GM19463 (cell line): ENCODE results near the gene SQSTM1.
"Not testable (repeated sequence)": the region's sequence is repeated elsewhere in the genome, so short reads cannot be mapped to it uniquely, and the experiment has no call there.

ENCODE experiments used
- ATAC-seq: cut with Tn5 transposase; IDR thresholded peaks from one replicate; pipeline ENCODE4 v1.9.1; 2021; ENCODE audit warnings: mild to moderate bottlenecking, moderate library complexity; ENCODE audit not compliant: unreplicated experiment

SQSTM1 gene

DNA sequence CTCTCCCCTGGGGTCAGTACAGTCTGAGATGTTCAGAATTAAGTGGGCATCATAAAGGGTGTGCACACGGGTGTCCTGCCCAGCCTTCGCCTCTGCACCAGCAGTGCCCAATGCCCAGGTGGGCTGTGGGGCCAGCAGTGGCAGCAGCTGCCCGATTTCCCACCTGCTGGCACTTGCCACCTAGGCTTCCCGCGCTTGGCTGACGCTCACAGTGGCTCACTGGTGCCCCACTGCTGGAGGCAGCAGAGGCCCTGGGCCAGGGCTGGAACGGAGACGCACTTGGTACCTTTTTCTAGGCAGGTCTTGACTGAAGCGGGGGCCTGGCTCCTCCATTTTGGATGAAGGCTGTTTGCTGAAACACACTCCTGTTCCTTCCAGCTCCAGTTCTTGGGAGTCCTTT is 20.9 kb downstream of the SQSTM1 start:
- ATAC-seq = no peak

DNA sequence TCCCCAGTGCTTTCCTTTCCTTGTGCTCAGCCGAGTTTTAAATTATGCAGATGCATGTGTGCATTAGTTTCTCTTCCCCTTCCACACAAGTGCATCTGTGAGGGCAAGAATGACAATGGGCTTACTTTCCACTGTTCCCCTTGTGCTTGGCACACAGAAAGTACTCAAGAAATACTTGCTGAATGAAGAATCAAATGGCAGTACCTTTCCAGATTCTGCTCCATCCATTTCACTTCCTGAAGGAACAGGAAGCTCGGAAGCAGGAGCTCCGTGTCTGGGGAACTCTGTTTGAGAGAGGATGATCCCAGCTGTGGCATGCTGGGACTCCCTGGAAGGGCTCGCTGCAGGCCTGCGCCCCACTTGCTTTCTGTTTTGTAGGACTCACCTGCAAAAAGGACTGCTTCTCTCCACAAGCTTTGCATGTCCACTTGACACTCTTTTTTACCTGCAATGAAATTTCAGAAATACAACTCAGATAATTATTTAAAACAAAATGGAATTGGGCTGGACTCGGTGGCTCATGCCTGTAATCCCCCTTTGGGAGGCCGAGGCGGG is 32.4 kb downstream of the SQSTM1 start:
- peak; percentile 90 for ATAC-seq

DNA sequence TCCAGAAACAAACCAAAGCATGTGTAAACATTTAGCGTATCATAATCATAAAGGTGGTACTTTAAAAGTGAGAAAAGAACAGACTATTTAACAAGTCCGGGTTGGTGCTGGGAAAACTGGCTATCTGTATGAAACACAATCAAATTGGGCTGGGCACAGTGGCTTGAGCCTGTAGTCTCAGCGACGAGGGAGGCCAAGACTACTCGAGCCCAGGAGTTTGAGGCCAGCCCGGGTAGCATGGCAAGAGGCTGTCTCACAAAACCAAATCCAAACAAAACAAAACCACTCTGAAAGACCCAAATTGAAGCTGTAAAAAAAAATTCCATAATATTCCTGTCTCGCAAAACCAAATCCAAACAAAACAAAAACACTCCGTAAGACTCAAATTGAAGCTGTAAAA is 33.7 kb downstream of the SQSTM1 start:
- ATAC-seq = no peak

DNA sequence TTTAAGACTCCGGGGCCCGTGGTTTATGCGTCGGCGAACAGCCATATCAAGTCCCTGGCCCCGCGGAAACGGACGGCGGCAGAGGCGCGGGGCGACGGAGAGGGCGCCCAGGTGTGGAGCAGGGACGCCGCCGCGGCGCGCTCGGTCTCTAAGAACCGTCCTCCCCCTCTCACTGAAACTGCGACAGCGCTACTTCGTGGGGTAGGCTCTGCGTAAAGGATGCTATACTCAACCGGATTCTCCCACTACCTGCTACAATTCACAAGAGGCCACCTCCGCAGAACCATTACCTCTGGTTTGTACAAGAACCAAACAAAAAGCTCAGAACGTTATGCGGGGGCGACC is 37.5 kb downstream of the SQSTM1 start:
- peak; percentile 40 for ATAC-seq

- peak; percentile 96 for ATAC-seq
Observed at GRCh38 chr5:179858586-179859427, 38.1 kb downstream of the SQSTM1 start, which contains the start of gene MRNIP. Gene MRNIP, minus strand, starts transcription at chr5:179858817. Its CDS starts 21 bp downstream, at chr5:179858796.

GRCh38 chr5:179860301-179860700 is 39.6 kb downstream of the SQSTM1 start:
- no peak for ATAC-seq

GRCh38 chr5:179862296-179862695 is 41.6 kb downstream of the SQSTM1 start:
- ATAC-seq = no peak

DNA sequence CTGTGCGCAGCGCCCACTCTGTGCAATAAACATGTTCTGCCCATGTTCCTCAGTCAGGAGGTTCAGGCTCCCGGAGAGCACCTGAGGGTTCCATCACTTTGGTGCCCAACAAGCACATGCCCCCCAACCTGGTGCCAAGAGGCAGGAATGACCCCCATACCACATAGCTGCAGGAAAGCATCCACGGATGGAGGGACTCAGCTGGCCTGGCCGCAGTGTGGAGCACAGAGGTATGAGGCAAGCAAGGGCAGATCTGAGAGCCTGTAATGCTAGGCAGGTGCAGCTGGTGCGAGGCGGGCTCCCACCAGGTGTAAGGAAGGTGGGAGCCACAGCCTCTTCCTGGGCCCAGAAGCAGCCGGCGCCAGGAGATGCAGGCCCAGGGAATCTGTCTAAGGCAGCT is 42.2 kb downstream of the SQSTM1 start:
- no peak for ATAC-seq

- no peak for ATAC-seq
Observed at GRCh38 chr5:179863449-179864085, 42.9 kb downstream of the SQSTM1 start.

DNA sequence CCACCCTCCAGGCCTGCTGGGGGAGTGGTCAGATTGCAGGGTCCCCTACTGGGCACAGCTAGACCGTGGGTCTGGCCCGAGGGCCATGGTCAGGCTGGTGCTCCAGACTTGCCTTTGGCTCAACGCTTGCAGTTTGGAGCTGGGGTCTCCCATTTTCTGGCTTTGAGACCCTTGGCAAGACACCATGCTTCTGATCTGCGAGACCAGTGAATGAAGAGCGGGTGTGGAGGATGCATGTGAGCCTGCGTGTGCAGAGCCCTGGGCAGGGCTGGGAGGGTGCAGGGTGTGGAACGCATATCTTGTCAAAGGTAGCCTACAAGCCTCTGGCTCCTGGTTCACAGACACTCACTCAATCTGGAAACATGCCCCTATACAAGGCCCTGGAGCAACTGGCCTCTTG is 44.0 kb downstream of the SQSTM1 start:
- ATAC-seq = no peak

DNA sequence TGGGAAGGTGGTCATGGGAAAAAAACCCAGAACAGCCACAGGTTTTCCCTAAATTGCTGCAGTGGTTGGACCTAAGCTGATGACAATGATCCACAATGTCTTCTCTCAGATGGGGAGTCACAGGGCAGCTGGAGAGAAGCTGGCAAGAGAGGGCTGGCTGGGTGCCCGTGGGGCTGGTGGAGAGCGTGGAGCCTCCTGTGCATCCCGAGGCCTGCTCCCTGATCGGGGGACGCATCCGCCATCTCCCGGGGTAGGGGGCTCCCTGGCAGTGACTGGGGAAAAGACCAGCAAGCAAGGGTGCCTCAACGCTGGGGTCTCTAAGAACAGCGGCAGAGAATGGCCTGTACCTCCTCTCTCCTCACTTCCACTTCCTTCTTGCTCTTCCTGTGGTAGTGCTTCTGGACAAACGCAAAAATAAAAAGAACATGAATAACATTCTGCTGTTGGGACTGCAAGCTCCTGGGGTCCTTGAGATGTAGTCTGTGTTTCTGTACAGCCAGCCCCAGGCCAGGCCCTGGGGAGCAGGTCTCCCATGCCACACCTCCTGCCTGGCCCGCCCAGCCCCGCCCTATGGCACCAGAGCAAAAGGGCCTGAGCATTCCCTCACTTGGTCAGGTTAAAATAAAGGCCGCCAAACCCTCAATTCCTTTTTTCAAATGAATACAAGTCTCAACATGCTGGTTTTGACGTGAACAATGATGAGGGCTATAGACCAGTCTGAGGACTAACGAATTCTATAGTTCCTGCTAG is 45.0 kb downstream of the SQSTM1 start:
- no peak for ATAC-seq

DNA sequence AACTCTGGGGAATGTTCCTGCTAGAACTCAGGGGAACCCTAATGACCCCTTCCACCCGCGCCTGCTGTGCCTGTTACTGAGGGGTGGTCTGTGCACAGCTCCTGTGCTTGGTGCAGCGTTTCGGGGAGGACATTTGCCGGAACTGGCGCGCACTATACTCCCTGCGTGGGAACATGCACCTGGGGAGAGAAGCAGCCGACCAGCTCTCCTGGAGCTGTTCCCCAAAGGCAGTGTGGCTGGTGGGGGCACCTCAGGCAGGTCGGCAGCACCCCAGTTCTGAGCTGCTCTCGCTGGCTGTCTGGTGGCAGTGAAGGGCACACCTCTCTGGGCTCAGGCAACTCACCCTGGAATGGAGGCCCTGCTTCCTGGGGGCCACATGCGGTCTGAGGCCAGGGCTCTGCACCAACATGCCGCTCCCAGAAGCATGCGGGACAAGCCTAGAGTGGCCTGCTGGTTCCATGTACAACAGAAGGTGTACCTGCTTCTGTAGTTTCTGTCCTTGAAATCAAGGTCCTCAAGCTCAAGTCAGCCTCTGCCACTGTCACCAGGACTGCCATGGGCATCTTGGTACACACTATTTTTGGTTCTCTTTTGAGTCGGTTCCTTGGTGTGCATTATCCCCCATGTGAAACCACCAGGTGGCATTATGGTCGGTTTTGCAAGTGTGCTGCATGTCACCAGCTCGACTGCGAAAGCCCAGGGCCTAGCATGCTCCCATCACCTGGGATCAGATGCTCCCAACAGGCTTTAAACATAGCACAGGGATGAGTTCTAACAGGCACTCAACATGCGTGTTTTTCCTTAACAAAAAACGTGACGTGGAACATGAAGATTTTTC is 45.8 kb downstream of the SQSTM1 start:
- peak; percentile 50 for ATAC-seq

DNA sequence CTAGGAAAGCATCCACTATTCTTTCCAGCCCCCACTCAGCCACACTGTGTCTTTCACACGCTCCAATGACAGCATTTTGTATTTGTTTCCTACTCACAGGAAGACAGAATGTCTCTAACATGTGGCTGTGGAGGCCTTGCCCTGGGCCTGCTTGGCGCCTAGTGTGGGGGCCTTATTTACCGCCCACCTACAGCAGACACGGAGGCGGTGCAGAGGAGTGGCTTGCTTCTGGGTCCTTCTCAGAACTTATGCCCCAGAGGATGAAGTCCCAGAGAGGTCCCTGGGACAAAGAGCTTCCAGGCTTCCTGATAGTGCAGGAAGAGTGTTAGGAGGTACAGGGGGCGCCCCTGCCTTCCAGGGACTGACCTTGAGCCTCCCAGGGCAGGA is 46.4 kb downstream of the SQSTM1 start:
- ATAC-seq = no peak

DNA sequence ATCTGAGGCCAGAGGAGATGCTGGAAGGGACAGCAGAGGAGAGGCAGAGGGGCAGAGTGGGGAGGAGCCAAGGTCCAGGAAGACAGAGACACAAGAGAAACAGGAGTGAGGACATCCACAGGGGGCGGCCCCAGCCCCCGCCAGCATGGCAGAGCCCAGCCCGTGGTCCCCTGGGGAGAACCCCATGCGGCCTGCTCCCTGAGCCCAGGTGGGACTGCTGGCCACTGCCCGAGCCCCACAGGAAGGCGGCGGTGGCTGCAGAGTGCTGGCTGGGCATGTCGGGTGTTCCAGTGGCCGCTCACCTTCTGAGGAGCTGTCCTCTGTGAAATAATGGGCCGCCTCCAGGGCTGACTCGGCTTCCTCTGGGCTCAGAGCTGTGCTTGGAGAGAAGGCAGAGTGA is 46.8 kb downstream of the SQSTM1 start:
- no peak for ATAC-seq

GRCh38 chr5:179868541-179868940 is 47.8 kb downstream of the SQSTM1 start:
- no peak for ATAC-seq

GRCh38 chr5:179869101-179869500 is 48.4 kb downstream of the SQSTM1 start:
- ATAC-seq = no peak

DNA sequence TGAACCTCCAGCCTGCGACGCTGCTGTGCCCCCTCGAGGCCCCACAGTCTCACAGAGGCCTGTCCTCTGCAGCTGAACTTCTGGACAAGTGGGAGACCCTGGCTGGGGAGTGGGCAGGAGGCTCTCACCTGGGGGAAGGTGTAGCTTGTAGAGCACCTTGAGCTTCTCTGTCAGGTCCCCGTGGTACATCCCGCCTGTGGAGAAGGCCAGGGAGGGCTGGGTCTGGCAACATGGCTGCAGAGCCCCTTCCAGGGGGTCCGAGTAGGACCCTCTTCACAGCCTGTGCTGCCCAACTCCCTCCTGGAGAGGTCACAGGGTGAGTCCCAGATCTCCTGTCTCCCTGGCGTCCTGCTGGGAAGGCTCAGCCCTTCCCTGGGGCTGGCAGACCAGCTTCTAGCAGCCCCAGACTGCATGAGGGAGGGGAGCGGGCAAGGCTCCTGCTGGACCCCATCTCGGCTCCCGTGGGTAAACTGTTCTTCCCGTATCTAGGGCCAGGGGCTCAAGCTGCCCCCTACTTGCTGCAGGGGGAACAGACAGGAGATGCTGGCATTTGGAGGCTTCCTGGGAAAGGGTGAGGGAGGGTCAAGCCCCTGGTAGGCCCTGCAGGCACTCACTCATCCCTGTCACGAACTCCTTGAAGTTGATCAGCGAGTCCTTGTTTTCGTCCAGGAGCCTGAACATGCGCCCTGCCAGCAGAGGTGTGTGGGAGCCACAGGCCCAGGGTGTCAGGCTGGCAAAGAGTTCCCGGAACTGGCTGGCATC is 49.1 kb downstream of the SQSTM1 start:
- ATAC-seq = no peak

DNA sequence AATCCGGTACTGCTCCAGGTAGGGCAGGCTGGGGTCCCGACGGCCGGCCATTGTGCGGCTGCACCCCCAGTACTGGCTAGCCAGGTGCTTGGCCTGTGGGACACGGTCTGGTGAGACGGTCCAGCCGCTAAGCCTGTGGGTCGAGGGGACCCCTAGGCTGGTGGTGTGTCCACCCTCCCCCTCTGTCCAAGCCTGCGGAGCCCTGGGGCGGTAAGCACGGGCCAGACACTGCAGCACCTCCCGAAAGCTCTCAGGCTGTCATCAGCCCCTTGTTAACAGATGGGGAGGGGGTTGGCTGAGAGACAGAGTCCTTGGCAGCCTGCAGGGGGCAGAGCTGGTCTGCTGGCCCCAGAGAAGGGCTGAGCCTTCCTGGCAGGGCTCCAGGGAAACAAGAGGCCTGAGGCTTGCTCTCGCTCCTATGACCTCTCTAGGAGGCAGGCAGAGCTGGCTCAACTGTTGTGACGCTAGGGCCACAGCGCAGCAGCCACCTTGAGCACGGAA is 49.7 kb downstream of the SQSTM1 start:
- ATAC-seq = no peak

- no peak for ATAC-seq
Observed at GRCh38 chr5:179870952-179871351, 50.2 kb downstream of the SQSTM1 start.

DNA sequence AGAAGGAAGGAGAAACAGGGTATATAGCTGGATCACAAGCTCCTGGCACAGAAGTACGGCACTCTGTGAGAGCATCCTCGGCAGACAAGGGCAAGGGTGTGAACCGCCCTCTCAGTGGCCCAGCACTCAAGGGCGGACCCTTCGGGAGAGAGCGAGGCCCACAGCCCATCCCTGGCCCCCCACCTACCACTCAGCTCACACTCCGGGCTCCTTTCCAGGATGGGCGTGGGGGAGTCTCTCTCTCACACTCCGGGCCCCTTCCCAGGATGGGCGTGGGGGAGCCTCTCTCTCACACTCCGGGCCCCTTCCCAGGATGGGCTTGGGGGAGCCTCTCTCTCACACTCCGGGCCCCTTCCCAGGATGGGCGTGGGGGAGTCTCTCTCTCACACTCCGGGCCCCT is 50.8 kb downstream of the SQSTM1 start:
- ATAC-seq = not testable (repeated sequence)
